NCI-H82 (cell line): Measurements from ENCODE around the gene PLN.

Source experiments
- DNase-seq: peaks from one replicate; lab custom pipeline; 2025; lab: John Stamatoyannopoulos, UW

Gene PLN

GRCh38 chr6:118548136-118548535 is at the start of gene PLN:
TSS of gene PLN (plus strand) at chr6:118548296. CDS start at chr6:118558922, 10,626 bp downstream.
- DNase-seq = no peak

- DNase-seq = peak; percentile 26
Measured at GRCh38 chr6:118500130-118501015, 47.7 kb upstream of the PLN start.

GRCh38 chr6:118501099-118501498 is 47.0 kb upstream of the PLN start:
- DNase-seq = no peak

GRCh38 chr6:118501765-118502164 is 46.3 kb upstream of the PLN start:
- no peak for DNase-seq

- peak; percentile 19 for DNase-seq
Measured at GRCh38 chr6:118502169-118502568, 45.9 kb upstream of the PLN start.

GRCh38 chr6:118504611-118505010 is 43.5 kb upstream of the PLN start:
- DNase-seq = no peak

GRCh38 chr6:118505656-118506055 is 42.4 kb upstream of the PLN start:
- DNase-seq = no peak

GRCh38 chr6:118506071-118506638 is 41.9 kb upstream of the PLN start:
- no peak for DNase-seq

GRCh38 chr6:118507636-118508035 is 40.5 kb upstream of the PLN start:
- DNase-seq = no peak

- DNase-seq = peak; percentile 8
Measured at GRCh38 chr6:118509009-118509617, 39.0 kb upstream of the PLN start.

GRCh38 chr6:118511930-118512715 is 36.0 kb upstream of the PLN start:
- DNase-seq = peak; percentile 6

GRCh38 chr6:118514689-118515088 is 33.4 kb upstream of the PLN start:
- no peak for DNase-seq

- DNase-seq = no peak
Measured at GRCh38 chr6:118522422-118522821, 25.7 kb upstream of the PLN start.

GRCh38 chr6:118523216-118523615 is 24.9 kb upstream of the PLN start:
- DNase-seq = no peak

GRCh38 chr6:118524686-118525085 is 23.4 kb upstream of the PLN start:
- no peak for DNase-seq

- no peak for DNase-seq
Measured at GRCh38 chr6:118525913-118526780, 21.9 kb upstream of the PLN start.

- no peak for DNase-seq
Measured at GRCh38 chr6:118528129-118528528, 20.0 kb upstream of the PLN start.

GRCh38 chr6:118529756-118530155 is 18.3 kb upstream of the PLN start:
- no peak for DNase-seq

- no peak for DNase-seq
Measured at GRCh38 chr6:118530942-118531341, 17.2 kb upstream of the PLN start.

GRCh38 chr6:118535176-118535844 is 12.8 kb upstream of the PLN start:
- no peak for DNase-seq

- DNase-seq = no peak
Measured at GRCh38 chr6:118536478-118536877, 11.6 kb upstream of the PLN start.
